ENCODE measurements around the gene TRA2A. TPM values are rescaled to one million over a fixed set of nuclear protein-coding genes. Genes with fewer than 3 reads are reported as not detected.

Gene TRA2A
- total and polyA plus RNA-seq, 10 of the 15 experiments (the other 5 are each of a cell fraction or from before 2014, with no cell fraction given): 25.0 to 224 (median 91.3) TPM

- TF ChIP-seq RELB (IDR thresholded peaks at IDR 0.05; ENCODE audit: low read depth) (0 out of 2 replicates have a peak, but pooled peaks have one; percentile 14), BCLAF1 (IDR thresholded peaks at IDR 0.05) (no peak), STAT1 (conservative IDR thresholded peaks at IDR 0.05) (no peak), MEF2A (IDR thresholded peaks at IDR 0.05; ENCODE audit: insufficient read depth, low read depth, low read length) (no peak), YY1 (IDR thresholded peaks at IDR 0.05; ENCODE audit: low read depth, low read length) (no peak; the same call in 1 of the 2 replicates), HDAC6 (IDR thresholded peaks at IDR 0.05; ENCODE audit: unreplicated experiment) (no peak), SMAD5 (IDR thresholded peaks at IDR 0.05; ENCODE audit: low read depth) (no peak), CEBPZ (IDR thresholded peaks at IDR 0.05; ENCODE audit: low read depth, low read length) (no peak), PBX3 (IDR thresholded peaks at IDR 0.05; ENCODE audit: insufficient replicate concordance, low read depth, low read length) (no peak), PML (IDR thresholded peaks at IDR 0.05; ENCODE audit: low read length) (0 out of 2 replicates have a peak, but pooled peaks have one; percentile 5), NR2F1 (conservative IDR thresholded peaks at IDR 0.05) (no peak), BRCA1 (IDR thresholded peaks at IDR 0.05; ENCODE audit: low read depth, low read length) (no peak), DPF2 (IDR thresholded peaks at IDR 0.05) (no peak), TCF12 (IDR thresholded peaks at IDR 0.05; ENCODE audit: low read depth, low read length) (no peak), SIN3A (IDR thresholded peaks at IDR 0.05; ENCODE audit: low read depth, low read length) (0 out of 2 replicates have a peak, but pooled peaks have one; percentile 6), ZNF622 (IDR thresholded peaks at IDR 0.05) (no peak), TARDBP (IDR thresholded peaks at IDR 0.05; ENCODE audit: borderline replicate concordance) (no peak), MYC (IDR thresholded peaks at IDR 0.05; ENCODE audit: insufficient read depth, insufficient read length, insufficient replicate concordance, low read length, severe bottlenecking) (no peak), ELK1 (IDR thresholded peaks at IDR 0.05; ENCODE audit: low read depth, low read length) (no peak)
These were observed 63.8 kb downstream of the TRA2A start (continued) for GRCh38 chr7:23467806-23468525.

Data from GM12878 (cell line).